Karpas-422 (cell line): ENCODE results near the gene ROBO2. TPM values are rescaled to one million over a fixed set of nuclear protein-coding genes. Genes with fewer than 3 reads are reported as not detected.

ENCODE experiments used
- DNase-seq: peaks from one replicate; pipeline ENCODE4 v3.0.0-alpha.2; 2015
- H2AFZ ChIP-seq: fragments of 200-600 bp; sonication (generic); 2 replicates; pipeline ENCODE4 v1.6.1; 2014; ENCODE audit warnings: antibody characterized with exemption, low read length, mixed read lengths
- H3K27ac ChIP-seq: fragments of 200-600 bp; sonication (generic); 2 replicates; pipeline ENCODE4 v1.5.1; 2014; ENCODE audit warnings: mild to moderate bottlenecking, low read length, moderate library complexity
- H3K27me3 ChIP-seq: fragments of 200-600 bp; sonication (generic); 2 replicates; pipeline ENCODE4 v1.6.1; 2014; ENCODE audit warnings: low read length, mixed read lengths
- H3K36me3 ChIP-seq: fragments of 200-600 bp; sonication (generic); 2 replicates; pipeline ENCODE4 v1.6.1; 2014; ENCODE audit warnings: low read length, mixed read lengths; ENCODE audit not compliant: insufficient read depth
- H3K4me1 ChIP-seq: fragments of 200-600 bp; sonication (generic); 2 replicates; pipeline ENCODE4 v1.6.1; 2014; ENCODE audit warnings: mild to moderate bottlenecking, low read length, mixed read lengths
- H3K4me2 ChIP-seq: fragments of 200-600 bp; sonication (generic); 2 replicates; pipeline ENCODE4 v1.6.1; 2014; ENCODE audit warnings: low read length, low read depth, mild to moderate bottlenecking; ENCODE audit not compliant: poor library complexity, severe bottlenecking
- H3K4me3 ChIP-seq: fragments of 200-600 bp; sonication (generic); 2 replicates; pipeline ENCODE4 v1.5.1; 2014; ENCODE audit warnings: mild to moderate bottlenecking, antibody characterized with exemption, low read length, mixed read lengths
- H3K79me2 ChIP-seq: fragments of 200-600 bp; sonication (generic); 2 replicates; pipeline ENCODE4 v1.6.1; 2014; ENCODE audit warnings: mild to moderate bottlenecking, low read length, mixed read lengths
- H3K9ac ChIP-seq: fragments of 200-600 bp; sonication (generic); 2 replicates; pipeline ENCODE4 v1.6.0; 2014; ENCODE audit warnings: low read length
- H3K9me2 ChIP-seq: fragments of 200-600 bp; sonication (generic), shearing (Covaris generic); replicated peaks from 2 replicates; pipeline ENCODE4 v1.6.0; 2014; ENCODE audit warnings: mild to moderate bottlenecking, low read length, moderate library complexity; ENCODE audit not compliant: insufficient read depth
- H3K9me3 ChIP-seq: fragments of 300-700, 200-600 bp; sonication (generic); 2 replicates; pipeline ENCODE4 v1.6.1; 2014; ENCODE audit warnings: low read length, mixed read lengths
- H4K20me1 ChIP-seq: fragments of 200-600 bp; sonication (generic); 2 replicates; pipeline ENCODE4 v1.6.1; 2014; ENCODE audit warnings: mild to moderate bottlenecking, antibody characterized with exemption, low read length, low read depth; ENCODE audit not compliant: insufficient read depth
- total RNA-seq: library from RNA; depleted of rRNA; stranded (reverse); fragments of >200 nt; shearing (Covaris generic); gene quantifications from 2 replicates; pipeline ENCODE4 v1.2.3, GENCODE V29; 2014; ENCODE audit warnings: low replicate concordance

The ROBO2 gene
- total RNA-seq, 1 experiment from 2014 or later: 262 TPM

DNA sequence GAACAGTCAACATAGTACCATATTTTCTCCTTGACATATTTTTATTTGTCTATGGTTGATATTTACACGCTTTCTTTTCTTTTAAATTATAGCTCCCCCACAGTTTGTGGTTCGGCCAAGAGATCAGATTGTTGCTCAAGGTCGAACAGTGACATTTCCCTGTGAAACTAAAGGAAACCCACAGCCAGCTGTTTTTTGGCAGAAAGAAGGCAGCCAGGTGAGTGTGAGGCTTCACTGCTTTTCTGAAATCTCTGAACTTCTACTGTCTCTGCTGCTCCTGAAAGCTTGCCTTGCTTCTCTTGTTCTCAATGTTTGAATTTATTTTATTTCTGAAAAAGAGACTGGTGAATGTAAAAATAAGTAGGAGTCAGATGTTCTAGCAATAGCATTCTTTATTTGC is 506.3 kb downstream of the ROBO2 start:
- Histone ChIP-seq H3K27me3 (no peaks in the 10 kb centered on the region), H2AFZ (peak overlapping the region; percentile 58; the same call in 1 of the 2 replicates), H3K9me3 (no peaks in the 10 kb centered on the region), H3K4me2 (no peak overlapping the region), H3K4me3 (no peak overlapping the region), H3K79me2 (no peaks in the 10 kb centered on the region), H3K9me2 (no peaks in the 10 kb centered on the region), H4K20me1 (no peaks in the 10 kb centered on the region), H3K36me3 (no peaks in the 10 kb centered on the region), H3K27ac (no peak overlapping the region), H3K4me1 (peaks cover 15% of the 10 kb centered on the region), H3K9ac (no peak overlapping the region)
- no peak for DNase-seq

- Histone ChIP-seq H2AFZ (peak overlapping the region; percentile 56), H3K27me3 (no peaks in the 10 kb centered on the region), H3K4me2 (no peak overlapping the region), H3K4me1 (peaks cover 12% of the 10 kb centered on the region), H3K79me2 (no peaks in the 10 kb centered on the region), H3K4me3 (no peak overlapping the region), H4K20me1 (no peaks in the 10 kb centered on the region), H3K9me2 (no peaks in the 10 kb centered on the region), H3K36me3 (no peaks in the 10 kb centered on the region), H3K9me3 (no peaks in the 10 kb centered on the region), H3K9ac (no peak overlapping the region), H3K27ac (no peak overlapping the region)
- DNase-seq: no peak
Measured at GRCh38 chr3:77549034-77549433, 509.1 kb downstream of the ROBO2 start.

DNA sequence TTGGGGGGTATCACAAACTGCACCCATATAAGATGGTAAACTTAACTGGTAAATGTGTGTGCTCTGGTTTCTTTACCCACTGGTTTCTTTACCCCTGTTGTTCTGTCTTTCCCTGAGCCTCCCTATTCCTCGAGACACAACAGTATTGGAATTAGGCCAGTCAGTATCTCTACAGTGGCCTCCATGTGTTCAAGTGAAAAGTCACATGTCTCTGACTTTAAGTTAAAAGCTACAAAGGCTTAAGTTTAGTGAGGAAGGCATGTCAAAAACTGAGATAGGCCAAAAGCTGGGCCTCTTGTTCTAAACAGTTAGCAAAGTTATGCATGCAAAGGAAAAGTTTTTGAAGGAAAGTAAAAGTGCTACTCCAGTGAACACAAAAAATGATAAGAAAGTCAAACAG is 513.3 kb downstream of the ROBO2 start:
- no peaks in the 10 kb centered on the region for H3K79me2 ChIP-seq
- peaks cover 11% of the 10 kb centered on the region for H3K4me1 ChIP-seq
- DNase-seq: no peak
- no peak overlapping the region for H3K27ac ChIP-seq
- H3K9me2 ChIP-seq: no peaks in the 10 kb centered on the region
- no peaks in the 10 kb centered on the region for H3K27me3 ChIP-seq
- no peak overlapping the region for H2AFZ ChIP-seq
- H3K4me3 ChIP-seq: no peak overlapping the region
- H4K20me1 ChIP-seq: no peaks in the 10 kb centered on the region
- H3K9ac ChIP-seq: no peak overlapping the region
- H3K4me2 ChIP-seq: no peak overlapping the region
- no peaks in the 10 kb centered on the region for H3K9me3 ChIP-seq
- H3K36me3 ChIP-seq: no peaks in the 10 kb centered on the region

DNA sequence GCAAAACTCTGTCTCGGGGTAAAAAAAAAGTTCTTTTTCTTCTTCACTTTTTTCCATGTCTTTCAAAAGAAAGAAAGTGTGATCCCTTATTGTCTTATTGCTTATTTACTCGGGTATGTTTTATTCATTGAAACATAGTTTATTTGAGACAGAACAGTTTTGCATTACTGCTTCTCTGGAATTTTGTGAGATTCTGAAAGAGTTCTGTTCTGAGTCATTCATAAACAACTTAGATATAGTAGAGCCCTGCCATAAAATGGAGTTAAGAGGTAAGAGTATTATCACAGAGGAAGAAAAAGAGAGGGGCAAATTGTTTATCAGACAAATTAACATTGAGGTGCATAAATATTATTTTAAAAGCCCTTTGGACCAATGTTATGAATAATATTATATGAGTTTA is 522.2 kb downstream of the ROBO2 start:
- Histone ChIP-seq H3K9me3 (no peaks in the 10 kb centered on the region), H3K36me3 (no peaks in the 10 kb centered on the region; the same call in 1 of the 2 replicates), H3K4me2 (no peak overlapping the region), H2AFZ (peak overlapping the region; percentile 74; the same call in 1 of the 2 replicates), H3K27me3 (no peaks in the 10 kb centered on the region), H3K79me2 (no peaks in the 10 kb centered on the region), H3K4me3 (no peak overlapping the region), H3K9me2 (no peaks in the 10 kb centered on the region), H3K27ac (no peak overlapping the region), H3K4me1 (peaks cover 14% of the 10 kb centered on the region), H3K9ac (no peak overlapping the region), H4K20me1 (no peaks in the 10 kb centered on the region)
- no peak for DNase-seq

DNA sequence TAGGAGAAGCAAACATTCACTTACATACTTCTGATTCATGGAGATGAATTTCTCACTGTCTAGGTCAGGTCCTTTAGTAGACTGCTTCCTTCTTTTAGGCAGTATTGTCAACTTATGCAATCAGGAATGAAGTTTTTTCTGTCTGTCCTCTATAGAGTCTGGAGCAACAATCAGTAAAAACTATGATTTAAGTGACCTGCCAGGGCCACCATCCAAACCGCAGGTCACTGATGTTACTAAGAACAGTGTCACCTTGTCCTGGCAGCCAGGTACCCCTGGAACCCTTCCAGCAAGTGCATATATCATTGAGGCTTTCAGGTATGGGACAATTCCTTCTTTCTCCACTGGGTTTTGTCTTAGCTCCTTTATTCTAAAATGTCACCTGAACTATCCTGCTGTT is 523.1 kb downstream of the ROBO2 start:
- Histone ChIP-seq H3K9me3 (no peaks in the 10 kb centered on the region), H3K4me3 (no peak overlapping the region), H3K79me2 (no peaks in the 10 kb centered on the region), H3K36me3 (no peaks in the 10 kb centered on the region; the same call in 1 of the 2 replicates), H3K27me3 (no peaks in the 10 kb centered on the region), H3K4me1 (peaks cover 11% of the 10 kb centered on the region), H3K4me2 (no peak overlapping the region), H3K27ac (no peak overlapping the region), H2AFZ (peak overlapping the region; percentile 33; the same call in 1 of the 2 replicates), H3K9ac (no peak overlapping the region), H4K20me1 (no peaks in the 10 kb centered on the region), H3K9me2 (no peaks in the 10 kb centered on the region)
- no peak for DNase-seq

DNA sequence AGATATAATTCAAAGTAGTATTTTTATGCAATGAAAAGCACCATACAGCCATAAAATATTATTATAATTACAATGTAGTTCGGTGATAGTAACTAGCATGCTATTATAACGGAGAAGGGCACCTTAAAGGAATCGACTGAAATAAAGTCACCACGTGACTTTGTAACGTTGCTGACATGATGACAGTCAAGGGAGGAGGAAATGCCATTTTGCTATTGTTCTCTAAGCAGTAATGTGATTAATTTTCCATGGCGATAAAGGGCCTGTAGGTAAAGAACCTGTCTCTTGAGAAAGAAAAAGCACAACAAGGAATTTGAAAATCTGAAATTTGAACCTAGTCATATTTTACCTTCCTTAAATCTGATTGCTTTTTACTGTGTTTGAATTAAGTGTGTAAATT is 526.2 kb downstream of the ROBO2 start:
- no peak for DNase-seq
- no peaks in the 10 kb centered on the region for H3K79me2 ChIP-seq
- H3K4me2 ChIP-seq: no peak overlapping the region
- H3K27ac ChIP-seq: no peak overlapping the region
- no peak overlapping the region for H3K9ac ChIP-seq
- H3K9me2 ChIP-seq: no peaks in the 10 kb centered on the region
- H3K9me3 ChIP-seq: no peaks in the 10 kb centered on the region; the same call in 1 of the 2 replicates
- peaks cover 2% of the 10 kb centered on the region; the same call in 1 of the 2 replicates for H3K4me1 ChIP-seq
- no peaks in the 10 kb centered on the region for H4K20me1 ChIP-seq
- no peak overlapping the region; the same call in 1 of the 2 replicates for H2AFZ ChIP-seq
- no peaks in the 10 kb centered on the region for H3K36me3 ChIP-seq
- H3K4me3 ChIP-seq: no peak overlapping the region
- H3K27me3 ChIP-seq: no peaks in the 10 kb centered on the region

GRCh38 chr3:77571971-77572715 is 532.2 kb downstream of the ROBO2 start:
- DNase-seq: no peak
- Histone ChIP-seq H3K36me3 (no peaks in the 10 kb centered on the region), H3K4me3 (no peak overlapping the region), H3K4me2 (peak overlapping the region; percentile 29), H3K9me3 (no peaks in the 10 kb centered on the region; the same call in 1 of the 2 replicates), H3K27ac (no peak overlapping the region), H3K79me2 (no peaks in the 10 kb centered on the region; the same call in 1 of the 2 replicates), H3K27me3 (no peaks in the 10 kb centered on the region), H3K9ac (no peak overlapping the region), H4K20me1 (no peaks in the 10 kb centered on the region), H2AFZ (peak overlapping the region; percentile 77), H3K4me1 (peaks cover 34% of the 10 kb centered on the region), H3K9me2 (no peaks in the 10 kb centered on the region)

DNA sequence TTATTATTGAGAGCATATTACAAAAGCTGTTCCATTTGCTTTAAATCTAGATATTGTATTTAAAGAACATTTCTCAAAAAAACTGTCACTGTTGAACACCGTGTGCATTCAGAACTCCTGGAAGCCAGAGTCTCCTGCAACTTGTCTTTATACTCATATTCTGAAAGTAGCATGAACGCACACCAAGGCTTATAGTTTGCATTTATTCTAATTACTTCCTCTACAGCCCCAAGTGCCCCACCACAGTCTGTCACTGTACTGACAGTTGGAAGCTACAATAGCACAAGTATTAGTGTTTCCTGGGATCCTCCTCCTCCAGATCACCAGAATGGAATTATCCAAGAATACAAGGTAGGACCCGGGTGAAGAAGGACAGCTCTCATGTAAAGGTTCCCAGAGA is 537.4 kb downstream of the ROBO2 start:
- no peaks in the 10 kb centered on the region for H3K27me3 ChIP-seq
- H3K36me3 ChIP-seq: peaks cover 35% of the 10 kb centered on the region
- peaks cover 49% of the 10 kb centered on the region for H3K79me2 ChIP-seq
- H3K4me3 ChIP-seq: peak overlapping the region; percentile 91
- H2AFZ ChIP-seq: no peak overlapping the region
- no peaks in the 10 kb centered on the region for H3K9me3 ChIP-seq
- H3K27ac ChIP-seq: peak overlapping the region; percentile 97
- H3K4me2 ChIP-seq: peak overlapping the region; percentile 95
- H3K9ac ChIP-seq: peak overlapping the region; percentile 89
- H4K20me1 ChIP-seq: no peaks in the 10 kb centered on the region
- peak; percentile 95 for DNase-seq
- peaks cover 64% of the 10 kb centered on the region for H3K4me1 ChIP-seq
- no peaks in the 10 kb centered on the region for H3K9me2 ChIP-seq
